Activated CD8-positive, alpha-beta memory T cell treated with anti-CD3 and anti-CD28 coated beads, Interleukin-2, amount 50 U/mL, for 48 hours (primary cell): ENCODE results near the gene OR13C9.
"Not testable (repeated sequence)": the region's sequence is repeated elsewhere in the genome, so short reads cannot be mapped to it uniquely, and the experiment has no call there.

Source experiments
- DNase-seq: peaks from one replicate; pipeline ENCODE4 v3.0.0-alpha.2; 2020

The OR13C9 gene

GRCh38 chr9:104618104-104618503, at the start of gene OR13C9:
Gene OR13C9 (minus strand): TSS chr9:104618204. CDS start chr9:104618204, 0 bp downstream.
- DNase-seq, result no peak

GRCh38 chr9:104658496-104659195, 40.6 kb upstream of the OR13C9 start:
- no peak for DNase-seq

GRCh38 chr9:104635456-104635855, 17.5 kb upstream of the OR13C9 start:
- DNase-seq, result no peak

- no peak for DNase-seq
Measured at GRCh38 chr9:104633976-104634520, 16.0 kb upstream of the OR13C9 start.

- not testable (repeated sequence) for DNase-seq
Measured at GRCh38 chr9:104625964-104626363, 8.0 kb upstream of the OR13C9 start.

GRCh38 chr9:104617418-104617817, 586 bp downstream of the OR13C9 start:
- DNase-seq, result no peak

- no peak for DNase-seq
Measured at GRCh38 chr9:104611213-104611612, 6.8 kb downstream of the OR13C9 start.

- no peak for DNase-seq
Measured at GRCh38 chr9:104608336-104608735, 9.7 kb downstream of the OR13C9 start.

GRCh38 chr9:104606152-104606551, 11.9 kb downstream of the OR13C9 start:
- DNase-seq, result no peak

GRCh38 chr9:104605527-104605926, 12.5 kb downstream of the OR13C9 start, which contains the start of gene OR13C2:
Gene OR13C2 (minus strand): TSS chr9:104605627. CDS start chr9:104605627, 0 bp downstream.
- not testable (repeated sequence) for DNase-seq

GRCh38 chr9:104604801-104605200, 13.2 kb downstream of the OR13C9 start:
- no peak for DNase-seq

GRCh38 chr9:104599313-104599712, 18.7 kb downstream of the OR13C9 start, which contains the start of gene OR13C5:
Gene OR13C5 (minus strand): TSS chr9:104599413. CDS start chr9:104599413, 0 bp downstream.
- not testable (repeated sequence) for DNase-seq

- not testable (repeated sequence) for DNase-seq
Measured at GRCh38 chr9:104598749-104599148, 19.3 kb downstream of the OR13C9 start.

GRCh38 chr9:104589626-104590025, 28.4 kb downstream of the OR13C9 start:
- DNase-seq, result no peak

- DNase-seq, result no peak
Measured at GRCh38 chr9:104586496-104587180, 31.4 kb downstream of the OR13C9 start.

- DNase-seq, result no peak
Measured at GRCh38 chr9:104580562-104580961, 37.4 kb downstream of the OR13C9 start.

GRCh38 chr9:104577263-104577662, 40.7 kb downstream of the OR13C9 start:
- DNase-seq, result no peak

- DNase-seq, result no peak
Measured at GRCh38 chr9:104575456-104575855, 42.5 kb downstream of the OR13C9 start.

GRCh38 chr9:104572612-104573011, 45.4 kb downstream of the OR13C9 start:
- no peak for DNase-seq

- DNase-seq, result no peak
Measured at GRCh38 chr9:104568868-104569267, 49.1 kb downstream of the OR13C9 start, which contains the start of gene OR13C8. Gene OR13C8 (plus strand): TSS chr9:104569168. CDS start chr9:104569168, 0 bp downstream.
